Heart left ventricle (tissue), 13 donors: ENCODE measurements around the gene AMIGO3.
"Not testable (repeated sequence)": the region's sequence is repeated elsewhere in the genome, so short reads cannot be mapped to it uniquely, and the experiment has no call there.

ENCODE experiments used
- CTCF ChIP-seq, 12 donors: fragments of 200-600 bp; sonication (generic) in 4 of 12; IDR thresholded peaks; one replicate each; pipeline versions ENCODE4 v1.5.0 to v1.8.0; 2018 to 2022; ENCODE audit warnings: antibody characterized with exemption in 12 of 12, mild to moderate bottlenecking in 5 of 12
- POLR2A ChIP-seq, 2 donors: fragments of 450-650 bp; IDR thresholded peaks; one replicate each; pipeline ENCODE4 v1.6.1; 2017; ENCODE audit warnings: antibody characterized with exemption in 2 of 2, mild to moderate bottlenecking in 2 of 2, moderate library complexity in 2 of 2
- donor health status: ischemic (EF 13 %, LVEDD 7.1; RV severe dilation, severe dysfunction).
- donor health status: DM: no; HTN: yes; CAD: no.
- donor health status: DM: no; HTN: no; CAD: no.
- donor health status: ischemic (EF 25% LVEDD 6.9; RV normal size, moderate dysfunction).
- donor health status: ischemic (EF 25% LVEDD 5.7; RV mildly dilated, moderate dysfunction).
- donor health status: ischemic (EF 35%, LVEDD 5.7; RV mildly dilated, moderate dysfunction).
- donor health status: nonischemic (EF 11% LVEDD 7.7; RV severe dilation, severe dysfunction).
- donor health status: DM: yes; HTN: yes; CAD: no.
- donor health status: PGD.
- donor health status: ischemic (EF 29% LVEDD 5.4; RV normal size, mild dysfunction).
- donor health status: nonischemic (EF 23%, LVEDD 6.1; RV moderate dilation, normal function).

- not testable (repeated sequence) for TF ChIP-seq CTCF, POLR2A (IDR thresholded peaks at IDR 0.05)
These were observed 33.6 kb downstream of the AMIGO3 start for GRCh38 chr3:49685846-49686245.
